Epithelial cell of proximal tubule (primary cell): Measurements from ENCODE around the gene CDK13. TPM values are rescaled to one million over a fixed set of nuclear protein-coding genes. Genes with fewer than 3 reads are reported as not detected.

Experiments used
- DNase-seq: peaks from one replicate; pipeline ENCODE4 v3.0.0-alpha.2; 2011; ENCODE audit warnings: low read depth
- H3K4me3 ChIP-seq: 2 replicates; pipeline ENCODE4 v1.5.1; 2011; ENCODE audit warnings: low read depth, mild to moderate bottlenecking, low read length
- CTCF ChIP-seq: conservative IDR thresholded peaks from 2 replicates; pipeline ENCODE4 v1.5.1; 2012; ENCODE audit warnings: low read depth, mild to moderate bottlenecking, low read length
- total RNA-seq: library from RNA; depleted of rRNA; stranded (reverse); fragments of >200 nt; gene quantifications from 2 replicates; pipeline ENCODE4 v1.2.3, GENCODE V29; 2015

CDK13 gene
- total RNA-seq, 1 donor from 2014 or later, result 41.1 TPM

- DNase-seq, result no peak
- no peak overlapping the region for H3K4me3 ChIP-seq
- TF ChIP-seq CTCF, result no peak
Measured at GRCh38 chr7:39934132-39934531, 15.9 kb upstream of the CDK13 start.

GRCh38 chr7:39936761-39937160 is 13.3 kb upstream of the CDK13 start:
- no peak for TF ChIP-seq CTCF
- no peak for DNase-seq
- no peak overlapping the region for H3K4me3 ChIP-seq

- no peak for DNase-seq
- H3K4me3 ChIP-seq, result no peak overlapping the region
- TF ChIP-seq CTCF, result no peak
Measured at GRCh38 chr7:39937366-39938153, 12.5 kb upstream of the CDK13 start.

- no peak overlapping the region for H3K4me3 ChIP-seq
- no peak for DNase-seq
- TF ChIP-seq CTCF, result no peak
Measured at GRCh38 chr7:39942883-39943282, 7.2 kb upstream of the CDK13 start.

GRCh38 chr7:39946693-39947092 is 3.4 kb upstream of the CDK13 start:
- no peak overlapping the region for H3K4me3 ChIP-seq
- no peak for DNase-seq
- TF ChIP-seq CTCF, result no peak

- no peak for TF ChIP-seq CTCF
- no peak for DNase-seq
Measured at GRCh38 chr7:39948375-39948955, 1.6 kb upstream of the CDK13 start.

More at GRCh38 chr7:39948375-39948955, 1.6 kb upstream of the CDK13 start:
- H3K4me3 ChIP-seq, result peak overlapping the region; percentile 89
